ENCODE measurements around the gene SERPINB7. TPM values are rescaled to one million over a fixed set of nuclear protein-coding genes. Genes with fewer than 3 reads are reported as not detected.
A peak's percentile ranks its signal among the peaks of the same experiment; 100 is the strongest.

Gene SERPINB7
- polyA plus RNA-seq, 1 donor (not counting 4 experiments of a cell fraction or from before 2014, with no cell fraction given), result 408 TPM

DNA sequence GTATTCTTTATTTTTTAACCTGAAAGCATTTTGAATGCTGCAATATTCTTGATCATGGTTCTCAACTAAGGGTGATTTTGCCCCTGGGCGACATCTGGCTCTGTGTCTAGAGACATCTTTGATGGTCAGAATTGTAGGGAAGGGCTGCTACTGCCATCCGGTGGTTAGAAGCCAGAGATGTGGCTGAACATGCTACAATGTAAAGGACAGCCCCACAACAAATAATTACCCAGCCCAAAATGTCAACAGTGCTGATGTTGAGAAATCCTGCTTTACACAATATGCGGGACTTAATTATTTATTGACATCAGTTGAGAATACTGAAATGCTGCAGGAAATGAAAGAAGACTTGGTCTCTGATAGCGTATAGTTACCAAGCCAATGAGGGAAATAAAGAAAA, 74.8 kb downstream of the SERPINB7 start:
- peak overlapping the region; percentile 33 for H3K4me2 ChIP-seq (ENCODE audit: control insufficient read depth, extremely low read depth, insufficient read depth, low read depth, low read length)
- FAIRE-seq (peak; percentile 95), DNase-seq (ENCODE audit: low read depth, low spot score) (no peak)
- peaks cover 21% of the 10 kb centered on the region for H3K4me1 ChIP-seq (ENCODE audit: control insufficient read depth, extremely low read depth, insufficient read depth, low read length)
- dilution Hi-C loops (cut with MboI; ENCODE audit: extremely low pct_ligation_motif_present, low sequenced_read_pairs), result no loop called here
- no peaks in the 10 kb centered on the region for H3K36me3 ChIP-seq (ENCODE audit: control insufficient read depth in 2 of 2, extremely low read depth in 1 of 2, insufficient read depth in 2 of 2, low read length in 2 of 2)
- H2AFZ ChIP-seq (ENCODE audit: control insufficient read depth, low read length), result peak overlapping the region; percentile 41
- no peaks in the 10 kb centered on the region for H4K20me1 ChIP-seq (ENCODE audit: control insufficient read depth, extremely low read depth, insufficient read depth, low read length)
- no peaks in the 10 kb centered on the region for H3K79me2 ChIP-seq (ENCODE audit: control insufficient read depth, insufficient read depth, low read length)
- peak overlapping the region in 1 of 3 experiments; percentile 3 for H3K4me3 ChIP-seq (ENCODE audit: control insufficient read depth in 2 of 3, extremely low read depth in 1 of 3, insufficient read depth in 2 of 3, low read depth in 1 of 3, low read length in 3 of 3)
- H3K9me3 ChIP-seq (ENCODE audit: control insufficient read depth, low read depth, low read length), result no peaks in the 10 kb centered on the region
- TF ChIP-seq, protein P1, sequence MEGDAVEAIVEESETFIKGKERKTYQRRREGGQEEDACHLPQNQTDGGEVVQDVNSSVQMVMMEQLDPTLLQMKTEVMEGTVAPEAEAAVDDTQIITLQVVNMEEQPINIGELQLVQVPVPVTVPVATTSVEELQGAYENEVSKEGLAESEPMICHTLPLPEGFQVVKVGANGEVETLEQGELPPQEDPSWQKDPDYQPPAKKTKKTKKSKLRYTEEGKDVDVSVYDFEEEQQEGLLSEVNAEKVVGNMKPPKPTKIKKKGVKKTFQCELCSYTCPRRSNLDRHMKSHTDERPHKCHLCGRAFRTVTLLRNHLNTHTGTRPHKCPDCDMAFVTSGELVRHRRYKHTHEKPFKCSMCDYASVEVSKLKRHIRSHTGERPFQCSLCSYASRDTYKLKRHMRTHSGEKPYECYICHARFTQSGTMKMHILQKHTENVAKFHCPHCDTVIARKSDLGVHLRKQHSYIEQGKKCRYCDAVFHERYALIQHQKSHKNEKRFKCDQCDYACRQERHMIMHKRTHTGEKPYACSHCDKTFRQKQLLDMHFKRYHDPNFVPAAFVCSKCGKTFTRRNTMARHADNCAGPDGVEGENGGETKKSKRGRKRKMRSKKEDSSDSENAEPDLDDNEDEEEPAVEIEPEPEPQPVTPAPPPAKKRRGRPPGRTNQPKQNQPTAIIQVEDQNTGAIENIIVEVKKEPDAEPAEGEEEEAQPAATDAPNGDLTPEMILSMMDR (optimal IDR thresholded peaks at IDR 0.05 in 1 of 3, IDR thresholded peaks at IDR 0.05 in 1 of 3, conservative IDR thresholded peaks at IDR 0.05 in 1 of 3; ENCODE audit: extremely low read depth in 1 of 3, insufficient read depth in 2 of 3, low read length in 3 of 3), result peak; percentile 62 to 82 (median 67)
- no peak for TF ChIP-seq EZH2 (IDR thresholded peaks at IDR 0.05; ENCODE audit: low read length)
- no peaks in the 10 kb centered on the region for H3K27me3 ChIP-seq (ENCODE audit: control insufficient read depth, extremely low read depth, insufficient read depth, low read length)
- no peak overlapping the region for H3K9ac ChIP-seq (ENCODE audit: control insufficient read depth, extremely low read depth, insufficient read depth, low read length)
- no peaks in the 10 kb centered on the region for H3K9me1 ChIP-seq (ENCODE audit: control insufficient read depth, extremely low read depth, insufficient read depth, low read length)
- H3K27ac ChIP-seq (ENCODE audit: control insufficient read depth, insufficient read depth, low read length), result peak overlapping the region; percentile 34

DNA sequence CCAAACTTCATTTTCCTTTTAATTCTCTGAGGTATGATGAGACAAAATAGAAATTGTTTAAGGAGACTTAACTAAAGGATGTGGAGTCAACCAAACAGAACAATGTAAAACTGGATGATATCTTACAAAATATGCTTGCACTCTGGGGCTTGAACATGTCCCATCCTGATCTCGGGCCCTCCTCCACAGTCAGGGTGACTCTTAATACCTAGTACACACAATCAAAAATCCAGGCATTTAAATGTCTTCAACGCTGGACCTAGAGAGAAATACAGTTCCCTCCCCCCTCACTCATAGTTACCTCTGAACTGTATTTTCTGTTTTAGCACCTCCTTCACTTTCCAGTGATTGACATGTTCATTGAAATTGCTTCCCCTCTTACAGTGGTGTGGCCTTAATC, 75.4 kb downstream of the SERPINB7 start:
- H3K27me3 ChIP-seq (ENCODE audit: control insufficient read depth, extremely low read depth, insufficient read depth, low read length), result no peaks in the 10 kb centered on the region
- H3K79me2 ChIP-seq (ENCODE audit: control insufficient read depth, insufficient read depth, low read length), result no peaks in the 10 kb centered on the region
- H3K27ac ChIP-seq (ENCODE audit: control insufficient read depth, insufficient read depth, low read length), result peak overlapping the region; percentile 34
- H3K9me3 ChIP-seq (ENCODE audit: control insufficient read depth, low read depth, low read length), result no peaks in the 10 kb centered on the region
- peak overlapping the region; percentile 33 for H3K4me2 ChIP-seq (ENCODE audit: control insufficient read depth, extremely low read depth, insufficient read depth, low read depth, low read length)
- H4K20me1 ChIP-seq (ENCODE audit: control insufficient read depth, extremely low read depth, insufficient read depth, low read length), result no peaks in the 10 kb centered on the region
- peak overlapping the region; percentile 58 for H2AFZ ChIP-seq (ENCODE audit: control insufficient read depth, low read length)
- no peaks in the 10 kb centered on the region for H3K9me1 ChIP-seq (ENCODE audit: control insufficient read depth, extremely low read depth, insufficient read depth, low read length)
- no peak for DNase-seq (ENCODE audit: low read depth, low spot score)
- TF ChIP-seq, protein P1 (optimal IDR thresholded peaks at IDR 0.05 in 1 of 3, IDR thresholded peaks at IDR 0.05 in 1 of 3, conservative IDR thresholded peaks at IDR 0.05 in 1 of 3; ENCODE audit: extremely low read depth in 1 of 3, insufficient read depth in 2 of 3, low read length in 3 of 3), result no peak
- TF ChIP-seq EZH2 (IDR thresholded peaks at IDR 0.05; ENCODE audit: low read length), result no peak
- H3K4me3 ChIP-seq (ENCODE audit: control insufficient read depth in 2 of 3, extremely low read depth in 1 of 3, insufficient read depth in 2 of 3, low read depth in 1 of 3, low read length in 3 of 3), result peak overlapping the region in 1 of 3 experiments; percentile 3
- H3K9ac ChIP-seq (ENCODE audit: control insufficient read depth, extremely low read depth, insufficient read depth, low read length), result peak overlapping the region; percentile 26
- dilution Hi-C loops (cut with MboI; ENCODE audit: extremely low pct_ligation_motif_present, low sequenced_read_pairs), result no loop called here
- peak; percentile 34 for FAIRE-seq
- H3K36me3 ChIP-seq (ENCODE audit: control insufficient read depth in 2 of 2, extremely low read depth in 1 of 2, insufficient read depth in 2 of 2, low read length in 2 of 2), result no peaks in the 10 kb centered on the region
- peaks cover 21% of the 10 kb centered on the region for H3K4me1 ChIP-seq (ENCODE audit: control insufficient read depth, extremely low read depth, insufficient read depth, low read length)

Other genes with a start within 250 kb of the SERPINB7 start
- gene SERPINB12, start 233.0 kb upstream of the SERPINB7 start, polyA plus RNA-seq, result 0.05 to 0.21 TPM (median 0.10 TPM) in 3 replicates
- gene SERPINB13, start 188.1 kb upstream of the SERPINB7 start, polyA plus RNA-seq, result 15.5 to 69.8 TPM (median 44.6 TPM) in 3 replicates
- 0.52 to 4.7 TPM (median 2.4 TPM) in 3 replicates for gene SERPINB4, start 131.2 kb upstream of the SERPINB7 start, polyA plus RNA-seq
- gene SERPINB3, start 113.5 kb upstream of the SERPINB7 start, polyA plus RNA-seq, result 3.8 to 26.8 TPM (median 12.7 TPM) in 3 replicates
- not detected in 3 replicates for gene SERPINB11, start 72.5 kb upstream of the SERPINB7 start, polyA plus RNA-seq
- 555 to 1,052 TPM (median 733 TPM) in 3 replicates for gene SERPINB2, start 112.3 kb downstream of the SERPINB7 start, polyA plus RNA-seq
- 4.2 to 10.1 TPM (median 5.8 TPM) in 3 replicates for gene SERPINB10, start 132.5 kb downstream of the SERPINB7 start, polyA plus RNA-seq
- gene HMSD, start 173.9 kb downstream of the SERPINB7 start, polyA plus RNA-seq, result 0.64 to 1.2 TPM (median 0.94 TPM) in 3 replicates
- 35.3 to 48.9 TPM (median 38.6 TPM) in 3 replicates for gene SERPINB8, start 194.7 kb downstream of the SERPINB7 start, polyA plus RNA-seq

All from keratinocyte (primary cell).